Natural killer cell (primary cell): ENCODE data around the gene KLK13. TPM values are rescaled to one million over a fixed set of nuclear protein-coding genes. Genes with fewer than 3 reads are reported as not detected.

Experiments
- ATAC-seq, 3 donors: fragments of 150-1000 bp in 2 of 3; fragments of 200-7000 bp in 1 of 3; cut with Tn5 transposase; 1 replicate in 1 of 3; 2 replicates in 2 of 3; pipeline ENCODE4 v1.10.0; 2021; ENCODE audit warnings: mild to moderate bottlenecking in 2 of 3, moderate library complexity in 2 of 3
- DNase-seq, 2 donors: peaks; one replicate each; pipeline versions ENCODE4 v3.0.0 to v3.0.0-alpha.2; 2013 to 2021; ENCODE audit warnings: mixed read lengths in 1 of 2
- H3K27ac ChIP-seq: one replicate; pipeline ENCODE4 v1.5.1; 2013; ENCODE audit warnings: mild to moderate bottlenecking, low read length
- H3K27me3 ChIP-seq: one replicate; pipeline ENCODE4 v1.6.1; 2013; ENCODE audit warnings: low read length; ENCODE audit not compliant: control insufficient read depth, insufficient read depth
- H3K36me3 ChIP-seq: one replicate; pipeline ENCODE4 v1.6.1; 2013; ENCODE audit warnings: low read length; ENCODE audit not compliant: control insufficient read depth, insufficient read depth
- H3K4me1 ChIP-seq: one replicate; pipeline ENCODE4 v1.6.1; 2013; ENCODE audit warnings: low read length; ENCODE audit not compliant: control insufficient read depth, insufficient read depth
- H3K4me3 ChIP-seq: one replicate; pipeline ENCODE4 v1.5.1; 2013; ENCODE audit warnings: low read length
- H3K9me3 ChIP-seq: one replicate; pipeline ENCODE4 v1.6.1; 2013; ENCODE audit warnings: low read length; ENCODE audit not compliant: control insufficient read depth, insufficient read depth
- H3K27ac Mint-ChIP-seq, 2 donors: one replicate each; pipeline ENCODE4 v1.8.0; 2022; ENCODE audit warnings: mild to moderate bottlenecking in 2 of 2, mixed read lengths in 2 of 2, moderate library complexity in 1 of 2
- H3K27me3 Mint-ChIP-seq, 2 donors: one replicate each; pipeline ENCODE4 v1.8.0; 2022; ENCODE audit warnings: low read depth in 2 of 2, mixed read lengths in 2 of 2
- H3K36me3 Mint-ChIP-seq: one replicate; pipeline ENCODE4 v1.8.0; 2022; ENCODE audit warnings: mixed read lengths
- H3K4me1 Mint-ChIP-seq, 2 donors: one replicate each; pipeline ENCODE4 v1.8.0; 2022; ENCODE audit warnings: mixed read lengths in 2 of 2
- H3K4me3 Mint-ChIP-seq: one replicate; pipeline ENCODE4 v1.8.0; 2022; ENCODE audit warnings: mild to moderate bottlenecking, moderate library complexity, mixed read lengths
- H3K9me3 Mint-ChIP-seq, 2 donors: one replicate each; pipeline ENCODE4 v1.8.0; 2022; ENCODE audit warnings: mixed read lengths in 2 of 2
- WGBS: methylation state at CpG from one replicate; pipeline ENCODE4 v1.1.7; 2013; ENCODE audit warnings: missing lambda C conversion rate; ENCODE audit not compliant: insufficient coverage; 5-methylcytosine and 5-hydroxymethylcytosine counted together
- intact Hi-C: fragments of 100-400 bp; cut with micrococcal nuclease; formaldehyde crosslinking; loops from one replicate; pipeline ENCODE4 v1.14.2; 2022
- total RNA-seq, 4 donors: library from RNA; stranded (reverse); fragments of 120-200 nt in 1 of 4; gene quantifications; one replicate each; pipeline versions ENCODE4 v1.2.3 to v1.2.4, GENCODE V29; 2013 to 2022
- TF ChIP-seq, protein P1 (sequence below): fragments of 200-600 bp; IDR thresholded peaks from one replicate; pipeline ENCODE4 v1.8.0; 2022; ENCODE audit warnings: antibody characterized with exemption

Gene KLK13
- total RNA-seq, 3 donors from 2014 or later (not counting 1 experiment from before 2014, with no cell fraction given) = not detected

DNA sequence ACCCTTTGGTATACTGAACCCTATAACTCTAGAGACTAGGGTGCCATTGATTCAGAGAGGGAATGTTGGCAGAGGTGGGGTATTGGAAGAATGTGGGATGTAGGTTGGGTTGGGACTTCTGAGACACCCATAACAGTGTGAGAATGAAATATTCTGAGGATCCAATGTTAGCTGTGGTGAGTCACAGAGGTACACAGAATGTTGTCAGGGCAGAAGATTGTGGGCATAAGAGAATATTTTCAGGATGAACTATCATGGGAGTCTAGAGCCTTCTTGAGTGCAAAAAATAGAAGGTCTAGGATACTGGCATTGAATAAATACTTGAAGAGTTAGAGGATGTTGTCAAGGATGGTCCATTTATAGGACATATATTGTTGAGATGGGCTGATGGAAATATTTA is 9.0 kb downstream of the KLK13 start:
- intact Hi-C loops = no loop called here
- Mint-ChIP-seq H3K27ac (no peak overlapping the region), H3K27me3 (peaks cover 36% of the 10 kb centered on the region in 2 donors), H3K36me3 (no peaks in the 10 kb centered on the region), H3K4me3 (no peak overlapping the region), H3K4me1 (no peaks in the 10 kb centered on the region), H3K9me3 (no peaks in the 10 kb centered on the region)
- Histone ChIP-seq H3K27me3 (peaks cover 3% of the 10 kb centered on the region), H3K4me3 (no peak overlapping the region), H3K27ac (no peak overlapping the region), H3K4me1 (no peaks in the 10 kb centered on the region), H3K9me3 (no peaks in the 10 kb centered on the region), H3K36me3 (no peaks in the 10 kb centered on the region)
- DNase-seq = no peak
- TF ChIP-seq, protein P1, sequence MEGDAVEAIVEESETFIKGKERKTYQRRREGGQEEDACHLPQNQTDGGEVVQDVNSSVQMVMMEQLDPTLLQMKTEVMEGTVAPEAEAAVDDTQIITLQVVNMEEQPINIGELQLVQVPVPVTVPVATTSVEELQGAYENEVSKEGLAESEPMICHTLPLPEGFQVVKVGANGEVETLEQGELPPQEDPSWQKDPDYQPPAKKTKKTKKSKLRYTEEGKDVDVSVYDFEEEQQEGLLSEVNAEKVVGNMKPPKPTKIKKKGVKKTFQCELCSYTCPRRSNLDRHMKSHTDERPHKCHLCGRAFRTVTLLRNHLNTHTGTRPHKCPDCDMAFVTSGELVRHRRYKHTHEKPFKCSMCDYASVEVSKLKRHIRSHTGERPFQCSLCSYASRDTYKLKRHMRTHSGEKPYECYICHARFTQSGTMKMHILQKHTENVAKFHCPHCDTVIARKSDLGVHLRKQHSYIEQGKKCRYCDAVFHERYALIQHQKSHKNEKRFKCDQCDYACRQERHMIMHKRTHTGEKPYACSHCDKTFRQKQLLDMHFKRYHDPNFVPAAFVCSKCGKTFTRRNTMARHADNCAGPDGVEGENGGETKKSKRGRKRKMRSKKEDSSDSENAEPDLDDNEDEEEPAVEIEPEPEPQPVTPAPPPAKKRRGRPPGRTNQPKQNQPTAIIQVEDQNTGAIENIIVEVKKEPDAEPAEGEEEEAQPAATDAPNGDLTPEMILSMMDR = no peak
- no peak for ATAC-seq

DNA sequence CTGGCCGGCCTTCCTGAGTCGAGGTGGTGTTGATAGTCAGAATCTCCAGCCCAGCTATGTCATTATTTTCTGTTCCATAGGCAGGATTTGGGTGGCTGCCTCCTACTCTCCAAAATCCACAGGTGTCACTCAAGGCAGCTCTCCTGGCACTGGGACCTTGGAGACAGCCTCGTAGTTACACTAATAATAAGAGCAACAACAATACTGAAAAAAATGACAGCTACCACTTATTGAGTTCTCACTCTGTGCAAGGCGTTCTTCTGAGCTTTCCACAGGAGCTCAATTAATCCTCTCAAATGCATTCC is 17.9 kb downstream of the KLK13 start:
- 21% methylated on average over 4 of the region's 4 CpGs for WGBS
- H3K9me3 Mint-ChIP-seq = no peaks in the 10 kb centered on the region
- intact Hi-C loops = no loop called here
- H3K27ac Mint-ChIP-seq = no peak overlapping the region
- no peaks in the 10 kb centered on the region for H3K27me3 ChIP-seq
- H3K27ac ChIP-seq = no peak overlapping the region
- DNase-seq = no peak
- no peak overlapping the region for H3K4me3 Mint-ChIP-seq
- no peaks in the 10 kb centered on the region for H3K36me3 ChIP-seq
- H3K27me3 Mint-ChIP-seq = peaks cover 12 to 21% of the 10 kb centered on the region in 2 donors
- H3K9me3 ChIP-seq = no peaks in the 10 kb centered on the region
- no peaks in the 10 kb centered on the region for H3K4me1 ChIP-seq
- no peak overlapping the region for H3K4me3 ChIP-seq
- H3K4me1 Mint-ChIP-seq = no peaks in the 10 kb centered on the region
- no peaks in the 10 kb centered on the region for H3K36me3 Mint-ChIP-seq
- TF ChIP-seq, protein P1 = no peak
- no peak for ATAC-seq

DNA sequence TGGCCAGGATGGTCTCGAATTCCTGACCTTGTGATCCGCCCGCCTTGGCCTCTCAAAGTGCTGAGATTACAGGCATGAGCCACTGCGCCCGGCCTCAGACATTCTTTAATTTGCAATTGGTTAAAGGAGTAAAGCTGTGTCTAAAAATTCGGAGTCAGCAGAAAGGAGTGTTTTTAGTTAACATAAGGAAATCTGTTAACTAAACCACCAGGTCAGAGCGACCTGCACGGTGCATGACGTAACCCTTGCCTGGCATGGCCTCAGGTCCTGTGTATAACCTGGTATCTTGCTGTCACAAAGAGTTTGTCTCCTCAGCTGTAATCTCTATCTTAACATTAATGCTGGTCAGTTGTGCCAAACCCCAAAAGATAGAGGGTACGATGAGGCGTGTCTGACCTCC is 20.6 kb downstream of the KLK13 start:
- WGBS = 89% methylated on average over 10 of the region's 11 CpGs
- Mint-ChIP-seq H3K4me1 (no peaks in the 10 kb centered on the region), H3K27ac (no peak overlapping the region), H3K9me3 (no peaks in the 10 kb centered on the region), H3K4me3 (no peak overlapping the region), H3K27me3 (peaks cover 12 to 15% of the 10 kb centered on the region in 2 donors), H3K36me3 (no peaks in the 10 kb centered on the region)
- ATAC-seq (no peak), DNase-seq (no peak)
- TF ChIP-seq, protein P1 = no peak
- Histone ChIP-seq H3K9me3 (no peaks in the 10 kb centered on the region), H3K4me1 (no peaks in the 10 kb centered on the region), H3K27me3 (no peaks in the 10 kb centered on the region), H3K4me3 (no peak overlapping the region), H3K36me3 (no peaks in the 10 kb centered on the region), H3K27ac (no peak overlapping the region)
- intact Hi-C loops = no loop called here

DNA sequence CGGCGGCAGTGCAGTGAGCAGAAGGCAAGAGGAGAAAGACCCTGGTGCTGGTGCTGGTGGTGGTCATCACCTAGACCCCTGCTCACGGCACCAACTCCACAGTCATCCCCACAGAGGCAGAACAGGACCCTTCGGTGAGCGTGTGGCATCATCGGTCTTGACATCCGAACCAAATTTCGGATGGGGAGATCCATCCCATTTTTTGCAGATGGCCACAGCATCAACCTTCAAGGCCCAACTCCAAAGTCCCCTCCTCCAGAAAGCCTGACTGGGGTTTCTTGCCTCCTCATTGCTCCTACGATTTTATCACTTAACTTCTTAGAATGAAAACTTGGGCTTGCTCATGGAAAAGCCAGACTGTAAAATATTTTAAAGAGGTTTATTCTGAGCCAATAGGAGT is 21.4 kb downstream of the KLK13 start:
- no peaks in the 10 kb centered on the region for H3K4me1 Mint-ChIP-seq
- no peak for DNase-seq
- intact Hi-C loops = no loop called here
- H3K9me3 Mint-ChIP-seq = no peaks in the 10 kb centered on the region
- Histone ChIP-seq H3K4me1 (no peaks in the 10 kb centered on the region), H3K9me3 (no peaks in the 10 kb centered on the region), H3K27me3 (no peaks in the 10 kb centered on the region), H3K36me3 (no peaks in the 10 kb centered on the region), H3K4me3 (no peak overlapping the region), H3K27ac (no peak overlapping the region)
- no peaks in the 10 kb centered on the region for H3K36me3 Mint-ChIP-seq
- 88% methylated on average over 8 of the region's 9 CpGs for whole genome bisulfite sequencing
- H3K27ac Mint-ChIP-seq = no peak overlapping the region
- no peak for ATAC-seq
- H3K4me3 Mint-ChIP-seq = no peak overlapping the region
- TF ChIP-seq, protein P1 = no peak
- peaks cover 12 to 15% of the 10 kb centered on the region in 2 donors for H3K27me3 Mint-ChIP-seq
